Measurements from ENCODE around the gene GNPTAB.

DNA sequence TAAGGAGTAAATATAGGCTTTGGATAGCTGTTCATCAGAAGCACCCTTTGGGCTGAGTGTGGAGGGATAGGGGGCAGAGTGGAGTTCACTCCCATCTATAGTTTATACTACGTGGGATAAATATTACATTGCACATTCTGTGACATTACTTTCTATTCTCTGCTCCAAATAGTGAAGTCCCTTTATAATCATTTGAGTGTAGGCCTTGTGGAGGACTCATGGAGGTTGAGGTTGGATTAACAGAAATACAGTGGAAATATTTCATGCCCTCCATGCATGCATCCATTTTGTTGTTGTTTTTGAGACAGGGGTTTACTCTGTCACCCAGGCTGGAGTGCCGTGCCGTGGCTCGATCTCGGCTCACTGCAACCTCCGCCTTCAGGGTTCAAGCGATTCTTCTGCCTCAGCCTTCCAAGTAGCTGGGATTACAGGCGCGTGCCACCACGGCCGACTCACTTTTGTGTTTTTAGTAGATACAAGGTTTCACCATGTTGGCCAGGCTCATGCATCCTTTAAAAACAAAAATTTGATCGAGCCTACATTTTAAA, 131.9 kb downstream of the GNPTAB start:
- TF ChIP-seq, protein P1, sequence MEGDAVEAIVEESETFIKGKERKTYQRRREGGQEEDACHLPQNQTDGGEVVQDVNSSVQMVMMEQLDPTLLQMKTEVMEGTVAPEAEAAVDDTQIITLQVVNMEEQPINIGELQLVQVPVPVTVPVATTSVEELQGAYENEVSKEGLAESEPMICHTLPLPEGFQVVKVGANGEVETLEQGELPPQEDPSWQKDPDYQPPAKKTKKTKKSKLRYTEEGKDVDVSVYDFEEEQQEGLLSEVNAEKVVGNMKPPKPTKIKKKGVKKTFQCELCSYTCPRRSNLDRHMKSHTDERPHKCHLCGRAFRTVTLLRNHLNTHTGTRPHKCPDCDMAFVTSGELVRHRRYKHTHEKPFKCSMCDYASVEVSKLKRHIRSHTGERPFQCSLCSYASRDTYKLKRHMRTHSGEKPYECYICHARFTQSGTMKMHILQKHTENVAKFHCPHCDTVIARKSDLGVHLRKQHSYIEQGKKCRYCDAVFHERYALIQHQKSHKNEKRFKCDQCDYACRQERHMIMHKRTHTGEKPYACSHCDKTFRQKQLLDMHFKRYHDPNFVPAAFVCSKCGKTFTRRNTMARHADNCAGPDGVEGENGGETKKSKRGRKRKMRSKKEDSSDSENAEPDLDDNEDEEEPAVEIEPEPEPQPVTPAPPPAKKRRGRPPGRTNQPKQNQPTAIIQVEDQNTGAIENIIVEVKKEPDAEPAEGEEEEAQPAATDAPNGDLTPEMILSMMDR (conservative IDR thresholded peaks at IDR 0.05; ENCODE audit: low read length), result peak; percentile 81
- TF ChIP-seq EZH2phosphoT487 (IDR thresholded peaks at IDR 0.05; ENCODE audit: borderline replicate concordance, low read depth, low read length), result no peak
